Measurements from ENCODE around the gene RBPJL. TPM values are rescaled to one million over a fixed set of nuclear protein-coding genes. Genes with fewer than 3 reads are reported as not detected.

The RBPJL gene
- total and polyA plus RNA-seq, 2 of the 13 experiments (the other 11 are each of a cell fraction or from before 2014, with no cell fraction given): not detected

- TF ChIP-seq ZBTB10 (CRISPR knock-in tag; IDR thresholded peaks at IDR 0.05; ENCODE audit: borderline replicate concordance): no peak
Measured at GRCh38 chr20:45343532-45344167, 37.0 kb downstream of the RBPJL start (continued).

DNA sequence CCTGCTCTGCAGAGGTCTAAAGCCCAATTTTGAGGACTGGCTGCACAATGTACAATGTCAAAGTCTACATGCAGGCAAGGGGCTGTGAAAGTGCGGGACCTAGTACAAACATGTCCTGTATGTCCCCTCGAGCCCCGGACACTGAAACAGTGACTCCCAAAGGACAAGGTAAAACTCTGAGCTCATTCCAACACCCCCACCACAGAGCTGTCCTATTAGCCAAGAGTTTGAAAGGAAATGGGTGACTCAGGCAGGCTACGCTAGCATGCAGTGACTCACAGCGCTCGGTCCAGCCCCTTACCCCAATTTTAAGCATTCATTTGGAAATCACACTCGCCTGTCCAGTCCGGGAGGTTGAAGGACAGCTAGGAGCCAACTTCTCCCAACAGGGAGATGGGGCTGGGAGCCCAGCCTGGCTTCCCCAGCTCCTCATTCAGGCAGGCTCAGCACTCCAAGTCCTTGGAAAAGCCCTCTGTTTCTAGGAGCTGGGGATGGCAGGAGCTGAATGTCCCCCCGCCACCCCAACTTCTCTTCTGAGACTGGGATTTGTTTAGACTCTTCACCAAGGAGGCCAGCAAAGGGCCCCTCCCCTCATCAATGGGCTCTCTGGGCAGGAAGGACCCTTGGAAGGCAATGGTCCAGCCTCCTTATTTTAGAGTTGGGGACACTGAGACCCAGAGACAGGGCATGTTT, 37.7 kb downstream of the RBPJL start:
- Histone ChIP-seq H3K36me3 (replicated peaks in 1 of 2; ENCODE audit: control insufficient read depth in 1 of 2, insufficient read depth in 2 of 2, low read length in 2 of 2) (no peaks in the 10 kb centered on the region), H3K27ac (ENCODE audit: extremely low read length, insufficient read depth, low read length) (peak overlapping the region; percentile 80), H3K4me2 (ENCODE audit: low read depth, low read length) (peak overlapping the region; percentile 99), H3K9me3 (ENCODE audit: low read length) (no peaks in the 10 kb centered on the region), H2AFZ (ENCODE audit: low read length) (no peak overlapping the region), H3K4me3 (replicated peaks in 1 of 3; ENCODE audit: insufficient read depth in 1 of 3, low read depth in 2 of 3, low read length in 3 of 3) (peak overlapping the region; percentile 49 to 87 (median 54)), H4K20me1 (ENCODE audit: insufficient read depth, low read length) (peaks cover 8% of the 10 kb centered on the region; the same call in 1 of the 2 replicates), H3K27me3 (ENCODE audit: control insufficient read depth in 1 of 2, insufficient read depth in 2 of 2, low read length in 2 of 2) (peaks cover 0 to 7% of the 10 kb centered on the region in 2 experiments; a peak in 2 of 5 replicates), H3K4me1 (ENCODE audit: insufficient read depth, low read length) (peaks cover 92% of the 10 kb centered on the region), H3K79me2 (ENCODE audit: insufficient read depth, low read length) (peaks cover 48% of the 10 kb centered on the region), H3K9ac (ENCODE audit: insufficient read depth, low read depth, low read length) (peak overlapping the region; percentile 66)
- ChIA-PET CTCF (ENCODE audit: low intra/inter-chr PET ratio, low total read pairs) (no interaction called here), POLR2A (interaction anchor here (0.7 to 23.9 kb wide), 18 partner anchors 9 to 1786 kb away, joined by 3 to 1422 read pairs (median 6); partner anchors contain the start of genes PCIF1, PIGT, SDC4 and SGK2)
- FAIRE-seq (peak; percentile 95), ATAC-seq (peak; percentile 61), DNase-seq (ENCODE audit: low spot score) (peak; percentile 97)
- no TSS peak for BruUV-seq (replicated peaks)
- in situ Hi-C loops (cut with HindIII; ENCODE audit: extremely low pct_ligation_motif_present, low pct_unique_long_range_greater_than_20kb): no loop called here
- intact Hi-C loops (cut with micrococcal nuclease; ENCODE audit: unreplicated experiment): loop anchor here (2.0 to 5.0 kb wide), 3 partner anchors 14 to 628 kb away; partner anchors contain the start of genes PIGT and ZNF335
- 4% methylated on average over 9 of the region's 9 CpGs for WGBS (ENCODE audit: low lambda C conversion rate)
- 0 out of 2 replicates have a peak, but pooled peaks have one; percentile 9 for TF ChIP-seq ZSCAN31 (CRISPR knock-in tag; IDR thresholded peaks at IDR 0.05; ENCODE audit: low read depth)
- TF ChIP-seq KDM4B (CRISPR knock-in tag; IDR thresholded peaks at IDR 0.05): peak; percentile 55
- TF ChIP-seq RBM39 (IDR thresholded peaks at IDR 0.05; ENCODE audit: low read depth, low read length, poor library complexity, severe bottlenecking): peak; percentile 40
- TF ChIP-seq TBL1XR1 (IDR thresholded peaks at IDR 0.05; ENCODE audit: borderline replicate concordance, low read length, partially characterized antibody): peak; percentile 45
- peak; percentile 48; the same call in 1 of the 2 replicates for TF ChIP-seq RCOR2 (CRISPR knock-in tag; IDR thresholded peaks at IDR 0.05)
- TF ChIP-seq ZNF724P (CRISPR knock-in tag; IDR thresholded peaks at IDR 0.05; ENCODE audit: borderline replicate concordance): peak; percentile 94; the same call in 1 of the 2 replicates
- TF ChIP-seq HOXA9 (CRISPR knock-in tag; IDR thresholded peaks at IDR 0.05; ENCODE audit: borderline replicate concordance): no peak
- TF ChIP-seq NR2F2 (IDR thresholded peaks at IDR 0.05; ENCODE audit: borderline replicate concordance, low read depth): no peak
- TF ChIP-seq PAXIP1 (CRISPR knock-in tag; conservative IDR thresholded peaks at IDR 0.05): peak; percentile 82
- TF ChIP-seq ZNF274 (CRISPR knock-in tag; IDR thresholded peaks at IDR 0.05): peak; percentile 62; the same call in 1 of the 2 replicates

Data from HepG2 (cell line).